ENCODE measurements around the gene UBE2C.

DNA sequence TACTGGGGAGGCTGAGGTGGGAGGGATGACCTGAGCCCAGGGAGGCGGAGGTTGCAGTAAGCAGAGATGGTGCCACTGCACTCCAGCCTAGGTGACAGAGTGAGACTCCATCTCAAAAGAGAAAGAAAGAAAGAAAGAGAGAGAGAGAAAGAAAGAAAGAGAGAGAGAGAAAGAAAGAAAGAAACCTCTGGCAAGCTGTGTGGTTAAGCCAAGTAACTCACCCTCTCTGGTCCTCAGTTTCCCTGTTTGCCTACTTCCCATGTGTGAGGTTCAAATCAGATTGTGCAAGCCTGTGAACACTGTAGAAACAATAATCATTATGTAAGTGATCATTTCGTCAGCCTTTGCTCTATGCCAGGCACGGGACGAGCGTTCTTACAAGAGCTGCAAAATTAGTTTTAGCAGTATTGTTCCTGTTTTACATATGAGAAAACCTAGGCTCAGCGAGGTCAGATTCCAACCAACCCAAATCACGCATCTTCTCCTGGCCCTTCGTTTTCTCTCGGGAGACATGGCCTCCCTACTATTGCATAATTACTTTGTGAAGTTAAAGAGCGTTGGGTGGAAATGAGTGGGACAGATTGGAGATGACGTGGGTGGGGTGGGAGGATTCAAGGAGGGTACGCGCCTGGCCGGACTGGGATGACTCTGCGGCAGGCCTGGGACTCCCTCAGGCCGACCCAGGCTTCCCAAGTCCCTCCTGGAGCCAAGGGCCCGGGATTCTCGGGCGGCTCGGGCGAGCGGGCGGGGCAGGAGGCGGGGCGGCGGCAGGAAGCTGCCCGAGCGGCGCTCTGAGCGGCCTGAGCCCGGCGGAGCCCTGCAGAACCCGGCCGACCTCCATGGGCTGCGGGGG, 20.8 kb downstream of the UBE2C start, which contains the start of gene SNX21:
- no peak for TF ChIP-seq CTCF (conservative IDR thresholded peaks at IDR 0.05; ENCODE audit: low read depth, low read length)
- no peak for TF ChIP-seq EZH2 (IDR thresholded peaks at IDR 0.05; ENCODE audit: borderline replicate concordance, low read depth, low read length, poor library complexity, severe bottlenecking)

Measured in A673 (cell line).